ENCODE measurements around the gene CRIM1.
"Not testable (repeated sequence)": the region's sequence is repeated elsewhere in the genome, so short reads cannot be mapped to it uniquely, and the experiment has no call there.

The CRIM1 gene

GRCh38 chr2:36351736-36352349 is 3.7 kb upstream of the CRIM1 start:
- DNase-seq = peak in 1 of 2 experiments; percentile 14

DNA sequence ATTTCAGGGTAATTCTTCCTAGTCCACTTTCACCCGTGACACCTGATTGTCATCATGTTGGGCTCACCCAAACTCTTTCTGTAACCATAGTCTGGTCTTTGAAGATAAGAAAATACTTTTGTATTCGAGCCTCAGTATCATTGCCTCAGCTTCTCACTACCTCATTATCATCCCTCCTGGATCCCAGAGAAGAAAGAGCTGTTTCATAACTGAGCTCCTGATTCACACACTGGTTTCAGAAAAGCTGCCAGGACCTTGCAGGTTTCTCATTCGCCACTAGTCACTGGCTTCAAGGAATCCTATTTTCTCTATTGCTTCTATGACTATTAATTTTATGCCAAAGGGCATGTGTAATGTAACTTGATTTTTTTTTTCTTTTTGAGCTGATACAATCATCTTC is 2.9 kb upstream of the CRIM1 start:
- DNase-seq = no peak

DNA sequence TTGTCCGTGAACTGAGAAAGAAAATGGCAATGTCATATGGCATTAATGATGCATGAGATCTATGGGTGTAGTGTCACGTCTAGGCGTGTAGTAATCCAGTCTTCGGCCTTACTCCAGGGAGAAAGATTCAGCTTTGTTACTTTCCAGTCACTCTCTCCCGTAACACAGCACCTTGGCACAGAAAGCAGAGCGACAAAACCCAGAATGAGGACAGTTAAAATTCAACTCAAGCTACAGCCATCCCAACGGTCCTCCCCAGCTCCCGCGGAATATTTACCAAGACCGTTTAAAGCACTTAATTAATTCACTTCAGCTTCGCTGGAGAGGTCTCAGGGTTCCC is 797 bp upstream of the CRIM1 start:
- DNase-seq = no peak

- DNase-seq = no peak
Observed at GRCh38 chr2:36355890-36356297, 316 bp downstream of the CRIM1 start.

DNA sequence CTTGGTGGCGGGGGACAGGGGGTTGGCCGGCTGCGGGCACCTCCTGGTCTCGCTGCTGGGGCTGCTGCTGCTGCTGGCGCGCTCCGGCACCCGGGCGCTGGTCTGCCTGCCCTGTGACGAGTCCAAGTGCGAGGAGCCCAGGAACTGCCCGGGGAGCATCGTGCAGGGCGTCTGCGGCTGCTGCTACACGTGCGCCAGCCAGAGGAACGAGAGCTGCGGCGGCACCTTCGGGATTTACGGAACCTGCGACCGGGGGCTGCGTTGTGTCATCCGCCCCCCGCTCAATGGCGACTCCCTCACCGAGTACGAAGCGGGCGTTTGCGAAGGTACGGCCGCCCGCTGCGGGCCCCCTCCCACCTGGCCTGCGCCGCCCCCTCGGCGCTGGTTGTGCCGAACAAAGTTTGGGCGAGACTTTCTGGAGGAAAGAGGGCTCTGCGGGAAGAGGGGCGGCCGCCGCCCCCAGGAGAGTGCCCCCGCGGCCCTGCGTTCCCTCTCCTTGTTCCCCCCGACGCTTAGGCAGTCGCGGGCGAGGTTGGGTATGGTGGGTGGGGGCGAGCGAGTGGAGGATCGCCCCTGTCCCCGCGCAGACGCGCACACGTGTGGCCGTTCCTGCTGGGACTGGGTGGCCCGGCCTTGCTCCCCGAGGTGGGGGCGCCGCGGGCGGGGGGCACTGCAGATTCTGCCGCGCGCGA is 866 bp downstream of the CRIM1 start:
- no peak for DNase-seq

DNA sequence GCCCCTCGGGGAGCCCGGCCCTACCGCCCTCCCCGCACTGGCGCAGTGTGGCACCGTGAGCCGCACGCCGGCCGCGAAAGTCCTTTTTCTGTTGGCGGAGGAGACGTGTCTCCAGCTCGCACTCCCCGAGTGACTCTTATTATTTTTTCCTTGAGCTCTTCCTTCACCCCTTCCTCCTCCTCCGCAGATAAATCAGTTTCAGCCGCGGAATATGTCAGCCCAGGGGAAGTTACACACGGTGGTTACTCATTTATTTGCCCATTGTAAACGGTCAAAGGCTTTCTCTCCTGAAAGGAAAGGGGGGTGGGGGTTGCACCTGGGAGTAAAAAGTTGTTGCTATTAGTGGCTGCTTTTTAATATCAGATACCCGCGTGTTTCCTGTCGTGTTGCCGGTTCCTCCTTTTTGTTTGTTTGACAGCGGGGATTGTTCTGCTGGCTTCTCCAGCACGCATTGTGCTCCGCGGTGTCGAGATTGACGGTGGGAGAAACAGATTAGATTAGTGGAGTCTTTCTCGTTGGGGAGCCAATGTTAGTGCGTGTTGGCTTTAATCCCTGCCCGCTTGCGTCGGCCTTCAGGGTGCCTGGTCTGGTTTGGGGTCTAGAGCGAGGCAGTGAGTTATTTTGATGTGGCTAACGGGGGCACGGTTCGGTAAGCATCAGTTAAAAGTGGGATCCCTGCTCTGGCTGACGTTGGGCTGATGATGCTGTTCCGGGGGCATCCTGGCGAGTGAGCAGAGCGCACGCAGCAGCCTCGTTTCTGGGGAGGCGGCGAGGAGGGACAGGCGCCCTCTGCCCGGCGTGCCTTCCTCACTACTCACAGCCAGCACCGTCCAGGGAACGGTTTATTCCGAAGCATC is 1.6 kb downstream of the CRIM1 start:
- DNase-seq = peak in 1 of 2 experiments; percentile 1

- DNase-seq = no peak
Observed at GRCh38 chr2:36357847-36358659, 2.5 kb downstream of the CRIM1 start.

GRCh38 chr2:36359067-36359466 is 3.5 kb downstream of the CRIM1 start:
- no peak for DNase-seq

GRCh38 chr2:36360063-36360462 is 4.5 kb downstream of the CRIM1 start:
- no peak for DNase-seq

- no peak for DNase-seq
Observed at GRCh38 chr2:36360834-36361233, 5.3 kb downstream of the CRIM1 start.

DNA sequence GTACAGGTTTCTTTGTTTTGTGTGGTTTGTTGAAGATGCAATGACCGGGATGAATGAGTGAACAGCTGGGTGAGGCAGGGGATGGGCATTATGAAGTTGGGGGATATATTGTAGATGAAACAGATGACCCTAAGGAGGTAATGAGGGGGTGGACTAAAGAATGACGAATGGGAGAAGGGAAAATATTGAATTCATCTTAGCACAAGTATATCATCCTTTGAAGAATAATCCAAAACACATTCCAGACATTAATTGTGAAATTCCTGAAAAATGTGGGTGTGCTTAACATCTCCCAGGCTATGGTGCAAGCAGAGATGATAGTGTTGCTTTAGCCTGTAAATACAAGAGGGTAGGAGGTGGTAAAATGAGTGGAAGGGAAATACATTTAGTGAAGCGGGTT is 5.8 kb downstream of the CRIM1 start:
- no peak for DNase-seq

DNA sequence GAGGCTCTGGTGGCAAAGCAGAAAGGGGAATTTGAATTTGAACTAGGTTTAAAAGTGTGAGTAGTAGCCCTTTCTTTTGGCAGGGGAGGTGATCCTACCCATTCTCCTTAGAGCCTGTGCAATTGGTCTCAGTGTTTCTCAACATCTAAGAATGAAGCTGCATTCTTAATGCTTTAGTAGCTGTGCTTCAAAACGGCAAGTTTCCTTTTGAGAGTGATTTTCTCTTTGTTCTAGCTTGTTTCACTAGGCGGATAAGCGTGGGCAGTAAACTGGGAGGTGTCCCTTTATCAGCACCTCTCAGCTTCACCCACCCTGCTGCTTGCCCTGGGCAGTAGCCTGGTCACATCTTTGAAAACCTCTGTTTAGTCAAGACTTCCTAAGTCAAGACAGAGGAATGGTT is 6.7 kb downstream of the CRIM1 start:
- no peak for DNase-seq

GRCh38 chr2:36363085-36363484 is 7.5 kb downstream of the CRIM1 start:
- not testable (repeated sequence) for DNase-seq

- DNase-seq = no peak
Observed at GRCh38 chr2:36366491-36367120, 11.0 kb downstream of the CRIM1 start.

DNA sequence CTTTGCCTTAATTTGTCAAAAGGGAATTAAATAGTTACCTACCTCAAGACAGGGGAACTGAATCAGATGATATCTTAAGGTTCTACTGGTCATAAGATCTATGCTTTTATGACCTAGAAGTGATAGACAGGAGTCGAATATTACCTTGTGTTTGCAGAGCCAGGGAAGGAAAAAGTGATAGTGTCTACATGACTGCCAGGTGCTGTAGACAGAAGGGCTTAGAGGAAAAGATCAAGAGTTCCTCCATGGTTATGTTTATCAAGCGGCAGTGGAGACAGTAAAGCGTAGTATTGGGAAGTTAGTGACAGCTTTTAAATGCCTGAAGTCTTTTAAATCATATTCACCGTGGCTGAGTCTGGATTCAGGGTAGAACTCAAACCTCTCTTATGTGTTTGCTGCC is 11.9 kb downstream of the CRIM1 start:
- DNase-seq = no peak

- DNase-seq = no peak
Observed at GRCh38 chr2:36367895-36368353, 12.3 kb downstream of the CRIM1 start.

DNA sequence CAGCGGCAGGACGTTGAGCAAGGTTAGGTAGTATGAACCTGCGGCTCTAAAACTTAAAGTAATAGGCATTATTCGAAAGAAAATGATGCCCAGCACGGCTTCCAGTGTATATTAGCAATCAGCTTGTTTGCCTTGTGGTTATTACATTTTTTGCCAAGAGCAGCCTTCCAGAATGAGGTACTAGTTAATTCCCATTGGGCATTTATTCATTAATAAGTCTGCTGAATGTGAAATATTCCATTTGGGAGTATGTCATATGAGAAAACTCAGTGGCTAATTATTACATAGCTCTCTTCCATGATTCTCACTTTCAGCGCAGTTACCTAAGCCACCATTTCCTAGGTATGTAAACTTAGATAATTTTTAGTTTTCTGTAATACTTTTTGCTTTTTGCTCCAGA is 12.9 kb downstream of the CRIM1 start:
- DNase-seq = no peak

DNA sequence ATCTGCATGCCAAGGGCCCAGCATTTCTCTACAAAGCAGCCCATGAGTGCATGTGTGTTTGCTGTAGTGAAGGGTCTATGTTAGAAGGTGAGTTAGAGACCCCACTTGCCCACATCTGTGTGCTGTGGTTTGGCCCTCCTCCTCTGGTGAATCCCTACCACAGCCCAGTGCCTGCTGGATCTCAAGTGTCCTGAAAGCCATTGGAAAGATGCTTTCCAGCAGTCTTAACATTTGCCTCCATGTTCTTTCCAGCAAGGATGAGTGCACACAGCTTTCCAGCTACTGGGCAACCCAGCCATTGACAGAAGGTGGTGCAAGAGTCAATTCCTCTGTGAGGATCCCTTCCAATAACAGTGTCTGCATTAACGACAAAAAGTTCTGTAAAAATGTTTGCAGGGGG is 13.6 kb downstream of the CRIM1 start:
- DNase-seq = no peak

- DNase-seq = no peak
Observed at GRCh38 chr2:36369716-36370115, 14.1 kb downstream of the CRIM1 start.

DNA sequence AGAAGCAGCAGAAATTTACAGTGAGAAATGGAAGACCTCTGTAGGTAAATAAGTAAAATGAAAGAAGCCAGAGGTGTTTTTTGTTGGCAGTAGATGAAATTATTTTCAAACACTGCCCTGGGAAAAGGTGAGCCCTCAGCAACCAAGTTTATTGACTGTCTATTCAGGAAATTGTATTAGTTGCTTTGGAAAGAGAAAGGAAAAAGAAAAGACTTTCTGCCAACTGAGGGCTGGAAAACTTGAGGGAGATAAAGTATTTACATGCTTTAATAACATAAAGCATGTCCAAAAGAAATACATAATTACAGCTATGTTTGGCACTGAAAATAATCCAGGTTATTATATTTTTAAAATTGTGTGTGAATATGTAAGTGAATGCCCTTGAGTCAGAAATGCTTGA is 14.7 kb downstream of the CRIM1 start:
- no peak for DNase-seq

DNA sequence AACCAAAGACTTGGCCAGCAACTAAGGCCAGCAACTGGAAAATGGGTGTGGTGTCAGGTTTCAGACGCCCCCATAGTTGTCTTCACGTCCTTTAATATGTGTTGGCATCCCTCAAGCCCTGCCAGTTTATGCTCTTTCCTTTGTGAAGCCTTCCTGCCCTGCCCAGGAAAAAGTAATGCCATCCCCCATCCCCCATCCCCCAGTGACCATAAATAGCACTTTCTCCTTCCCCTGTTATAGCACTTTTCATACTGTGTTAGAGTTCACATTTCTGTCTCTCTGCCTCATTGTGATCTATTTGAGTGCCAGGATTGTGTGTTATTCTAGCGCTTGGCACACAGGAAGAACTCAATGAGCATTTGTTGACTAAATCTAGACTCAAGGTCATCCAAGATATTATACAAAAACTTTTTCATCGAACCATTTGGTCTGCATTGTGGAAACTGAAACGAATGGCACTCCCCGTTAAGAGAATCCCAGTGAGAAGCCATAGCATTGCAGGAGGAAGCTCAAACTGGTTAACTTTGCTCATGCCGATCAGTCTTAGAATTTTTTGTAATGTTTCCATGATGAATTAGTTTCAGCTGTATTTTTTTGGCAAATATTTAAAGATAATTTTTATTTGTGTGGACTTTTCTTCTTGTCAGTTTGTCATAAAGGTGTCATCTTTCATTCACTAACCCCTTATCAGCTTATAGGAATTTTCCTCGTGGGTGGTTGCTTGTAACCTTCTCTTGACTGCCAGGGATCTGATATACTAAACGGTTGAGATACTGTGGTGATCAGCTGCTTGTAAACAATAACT is 15.7 kb downstream of the CRIM1 start:
- DNase-seq = no peak

DNA sequence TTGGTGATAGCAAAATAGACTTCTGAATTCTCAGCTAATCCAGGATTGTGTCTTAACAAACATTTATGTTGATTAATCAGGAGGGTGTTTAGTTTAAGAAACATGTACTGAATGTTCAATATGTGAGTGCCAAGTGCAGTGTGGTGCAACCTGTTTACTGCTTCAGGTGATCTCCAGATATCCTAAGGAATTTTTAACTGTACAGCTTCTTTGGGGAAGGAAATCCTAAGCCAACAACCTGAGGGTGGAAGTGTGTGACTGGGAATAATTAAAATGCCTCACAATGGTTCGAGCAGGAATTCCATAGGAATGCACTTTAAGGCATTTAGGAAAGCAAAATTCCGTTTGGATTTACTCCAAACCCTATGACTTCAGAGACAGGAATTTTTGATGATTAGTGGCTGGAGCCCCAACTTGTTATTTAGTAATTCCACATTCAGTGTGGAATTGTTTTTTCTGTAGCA is 16.4 kb downstream of the CRIM1 start:
- DNase-seq = no peak
